Activated naive CD8-positive, alpha-beta T cell treated with anti-CD3 and anti-CD28 coated beads, Interleukin-2, amount 50 U/mL, for 24 hours (primary cell): Measurements from ENCODE around the gene DNM3.
"Not testable (repeated sequence)": the region's sequence is repeated elsewhere in the genome, so short reads cannot be mapped to it uniquely, and the experiment has no call there.

Experiments
- ATAC-seq: fragments of 150-1000 bp; cut with Tn5 transposase; one replicate; pipeline ENCODE4 v1.10.0; 2021
- DNase-seq: peaks from one replicate; pipeline ENCODE4 v3.0.0; 2021
- H3K27ac Mint-ChIP-seq: one replicate; pipeline ENCODE4 v1.8.0; 2021; ENCODE audit warnings: mild to moderate bottlenecking, mixed read lengths
- H3K27me3 Mint-ChIP-seq: one replicate; pipeline ENCODE4 v1.8.0; 2021; ENCODE audit warnings: mixed read lengths
- H3K36me3 Mint-ChIP-seq: one replicate; pipeline ENCODE4 v1.8.0; 2021; ENCODE audit warnings: low read depth, mixed read lengths
- H3K4me1 Mint-ChIP-seq: one replicate; pipeline ENCODE4 v1.8.0; 2021; ENCODE audit warnings: mixed read lengths
- H3K4me3 Mint-ChIP-seq: one replicate; pipeline ENCODE4 v1.8.0; 2021; ENCODE audit warnings: mild to moderate bottlenecking, moderate library complexity, mixed read lengths
- H3K9me3 Mint-ChIP-seq: one replicate; pipeline ENCODE4 v1.8.0; 2021; ENCODE audit warnings: mixed read lengths

DNM3 gene

DNA sequence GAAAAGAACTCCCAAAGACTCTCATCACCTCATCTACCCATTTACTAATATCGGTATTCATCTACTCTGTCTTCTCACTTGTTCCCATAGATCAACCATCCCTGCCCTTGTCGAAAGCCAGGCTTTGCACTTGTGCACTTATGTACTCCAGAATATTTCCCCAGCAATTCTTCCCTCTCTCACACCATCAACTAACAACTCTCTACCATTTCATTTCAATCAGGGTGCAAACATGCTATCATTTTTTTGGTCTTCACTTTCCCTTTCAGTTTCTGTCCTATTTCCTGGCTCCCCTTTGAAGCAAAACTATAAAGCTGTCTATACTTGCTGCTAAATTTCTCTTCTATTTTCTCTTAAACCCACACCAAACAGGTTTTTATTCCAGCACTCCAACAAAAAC lies 585.9 kb downstream of the DNM3 start:
- DNase-seq (no peak), ATAC-seq (no peak)
- Mint-ChIP-seq H3K4me3 (no peak overlapping the region), H3K27me3 (no peaks in the 10 kb centered on the region), H3K36me3 (no peaks in the 10 kb centered on the region), H3K27ac (no peak overlapping the region), H3K9me3 (no peaks in the 10 kb centered on the region), H3K4me1 (peaks cover 22% of the 10 kb centered on the region)

DNA sequence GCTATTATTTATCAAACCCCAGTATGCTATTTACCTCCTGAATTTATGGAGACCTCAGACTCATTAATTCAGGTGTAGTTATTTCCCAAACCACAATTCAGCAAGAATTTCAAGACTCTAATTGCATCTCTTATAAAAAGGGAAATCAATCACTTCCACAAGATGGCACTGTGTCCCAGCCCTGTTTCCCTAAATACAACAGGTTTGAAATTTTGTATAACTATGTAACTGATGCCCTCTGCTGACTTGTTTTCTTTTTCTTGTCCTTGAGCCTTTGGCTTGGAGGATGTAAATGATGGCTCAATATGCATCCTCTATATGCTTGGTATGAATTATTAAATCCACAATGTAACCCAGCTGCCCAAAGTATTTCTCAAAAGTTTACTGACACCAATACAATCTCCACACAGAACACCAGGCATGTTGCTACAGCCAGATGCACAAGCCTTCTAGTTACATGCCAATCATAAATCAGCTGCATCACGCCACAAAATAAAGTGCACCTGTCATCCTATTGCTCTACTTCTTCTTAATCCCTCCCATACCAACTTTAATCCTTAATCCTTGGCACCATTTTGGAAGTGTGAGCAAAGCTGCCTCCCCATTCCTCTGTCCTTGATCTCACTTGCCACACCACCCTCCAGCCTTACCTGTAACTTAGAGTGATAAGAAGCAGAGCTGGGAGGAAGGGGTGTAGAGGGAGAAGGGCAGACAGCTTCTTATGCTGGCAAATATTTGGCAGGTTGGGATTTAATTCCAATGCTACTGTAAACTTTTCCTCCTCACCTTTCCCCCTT lies 588.2 kb downstream of the DNM3 start:
- Mint-ChIP-seq H3K9me3 (no peaks in the 10 kb centered on the region), H3K27ac (no peak overlapping the region), H3K36me3 (peaks cover 2% of the 10 kb centered on the region), H3K27me3 (no peaks in the 10 kb centered on the region), H3K4me1 (peaks cover 40% of the 10 kb centered on the region), H3K4me3 (no peak overlapping the region)
- DNase-seq: peak; percentile 27
- peak; percentile 55 for ATAC-seq

DNA sequence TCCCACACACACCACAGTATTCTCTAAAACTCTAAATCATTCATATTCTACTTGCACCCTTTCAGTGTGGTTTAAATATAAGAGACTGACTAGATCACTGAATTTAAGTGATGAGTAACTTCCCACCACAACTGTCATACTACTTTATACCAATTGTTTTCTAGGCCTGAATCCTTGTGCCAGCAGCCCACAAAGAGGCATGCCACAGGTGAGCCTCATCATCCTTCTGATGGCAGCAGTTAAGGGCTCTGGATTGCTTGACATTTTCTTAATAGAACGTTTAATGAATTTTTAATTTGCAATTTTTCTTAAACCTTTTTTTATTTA lies 588.8 kb downstream of the DNM3 start:
- Mint-ChIP-seq H3K4me1 (peaks cover 40% of the 10 kb centered on the region), H3K36me3 (peaks cover 2% of the 10 kb centered on the region), H3K9me3 (no peaks in the 10 kb centered on the region), H3K27ac (no peak overlapping the region), H3K27me3 (no peaks in the 10 kb centered on the region), H3K4me3 (no peak overlapping the region)
- ATAC-seq (peak; percentile 38), DNase-seq (no peak)

DNA sequence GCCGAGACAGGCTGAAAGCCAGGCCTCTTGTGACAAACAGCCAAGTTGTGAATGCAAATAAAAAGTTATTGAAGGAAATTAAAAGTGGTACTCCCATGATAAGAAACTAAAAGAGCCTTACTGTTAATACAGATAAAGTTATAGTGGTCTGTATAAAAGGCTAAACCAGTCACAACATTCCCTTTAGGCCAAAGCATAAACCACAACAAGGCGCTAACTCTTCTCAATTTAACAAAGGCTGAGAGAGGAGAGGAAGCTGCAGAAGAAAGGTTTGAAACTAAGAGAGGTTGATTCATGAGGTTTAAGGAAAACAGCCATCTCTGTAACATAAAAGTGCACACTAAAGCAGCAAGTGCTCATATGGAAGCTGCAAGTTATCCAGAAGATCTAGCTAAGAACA lies 589.9 kb downstream of the DNM3 start:
- H3K27ac Mint-ChIP-seq: no peak overlapping the region
- peaks cover 40% of the 10 kb centered on the region for H3K4me1 Mint-ChIP-seq
- peaks cover 2% of the 10 kb centered on the region for H3K36me3 Mint-ChIP-seq
- ATAC-seq (peak; percentile 39), DNase-seq (no peak)
- H3K27me3 Mint-ChIP-seq: no peaks in the 10 kb centered on the region
- no peaks in the 10 kb centered on the region for H3K9me3 Mint-ChIP-seq
- H3K4me3 Mint-ChIP-seq: no peak overlapping the region

DNA sequence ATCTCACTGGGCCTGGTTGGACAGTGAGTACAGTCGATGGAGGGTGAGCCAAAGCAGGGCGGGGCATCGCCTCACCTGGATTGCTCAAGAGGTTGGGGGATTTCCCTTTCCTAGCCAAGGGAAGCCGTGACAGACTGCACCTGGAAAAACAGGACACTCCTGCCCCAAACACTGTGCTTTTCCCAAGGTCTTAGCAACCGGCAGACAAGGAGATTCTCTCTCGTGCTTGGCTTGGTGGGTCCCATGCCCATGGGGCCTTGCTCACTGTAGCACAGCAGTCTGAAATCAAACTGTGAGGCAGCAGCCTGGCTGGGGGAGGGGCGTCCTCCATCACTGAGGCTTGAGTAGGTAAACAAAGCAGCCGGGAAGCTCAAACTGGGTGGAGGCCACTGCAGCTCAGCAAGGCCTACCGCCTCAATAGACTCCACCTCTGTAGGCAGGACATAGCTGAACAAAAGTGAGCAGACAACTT lies 590.5 kb downstream of the DNM3 start:
- Mint-ChIP-seq H3K36me3 (peaks cover 2% of the 10 kb centered on the region), H3K9me3 (no peaks in the 10 kb centered on the region), H3K4me1 (peaks cover 40% of the 10 kb centered on the region), H3K4me3 (no peak overlapping the region), H3K27ac (no peak overlapping the region), H3K27me3 (no peaks in the 10 kb centered on the region)
- no peak for ATAC-seq
- DNase-seq: no peak

DNA sequence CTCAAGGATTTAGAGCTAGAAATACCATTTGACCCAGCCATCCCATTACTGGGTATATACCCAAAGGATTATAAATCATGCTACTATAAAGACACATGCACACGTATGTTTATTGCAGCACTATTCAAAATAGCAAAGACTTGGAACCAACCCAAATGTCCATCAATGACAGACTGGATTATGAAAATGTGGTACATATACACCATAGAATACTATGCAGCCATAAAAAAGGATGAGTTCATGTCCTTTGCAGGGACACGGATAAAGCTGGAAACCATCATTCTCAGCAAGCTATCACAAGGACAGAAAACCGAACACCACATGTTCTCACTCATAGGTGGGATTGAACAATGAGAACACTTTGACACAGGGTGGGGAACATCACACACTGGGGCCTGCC lies 595.9 kb downstream of the DNM3 start:
- H3K36me3 Mint-ChIP-seq: peaks cover 28% of the 10 kb centered on the region

DNA sequence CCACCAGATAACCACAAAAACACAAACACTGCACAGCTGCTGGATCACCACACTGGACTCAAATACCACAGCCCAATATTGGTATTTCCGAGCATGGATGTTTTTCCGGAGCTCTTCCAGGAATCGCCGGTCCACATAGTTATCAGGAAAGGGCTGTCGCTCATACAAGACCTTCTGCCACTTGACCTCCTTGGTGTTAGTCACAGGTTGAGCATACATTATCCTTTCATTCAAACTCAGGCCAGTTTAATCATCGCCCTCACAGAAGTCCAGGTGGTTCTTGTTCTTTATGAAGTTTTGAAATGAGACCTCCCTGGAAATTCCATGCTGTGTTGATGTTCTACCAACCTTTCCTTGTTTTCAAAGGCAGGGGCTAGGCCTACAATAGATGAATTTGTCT lies 601.1 kb downstream of the DNM3 start:
- Mint-ChIP-seq H3K4me1 (peaks cover 33% of the 10 kb centered on the region), H3K27me3 (no peaks in the 10 kb centered on the region), H3K27ac (peak overlapping the region; percentile 40), H3K4me3 (peak overlapping the region; percentile 92), H3K9me3 (no peaks in the 10 kb centered on the region), H3K36me3 (peaks cover 28% of the 10 kb centered on the region)
- no peak for DNase-seq
- no peak for ATAC-seq

More for the DNA sequence above, 595.9 kb downstream of the DNM3 start:
- not testable (repeated sequence) for H3K4me3 Mint-ChIP-seq, DNase-seq, ATAC-seq, H3K27me3 Mint-ChIP-seq, H3K9me3 Mint-ChIP-seq, H3K27ac Mint-ChIP-seq
- peaks cover 34% of the 10 kb centered on the region for H3K4me1 Mint-ChIP-seq

DNA sequence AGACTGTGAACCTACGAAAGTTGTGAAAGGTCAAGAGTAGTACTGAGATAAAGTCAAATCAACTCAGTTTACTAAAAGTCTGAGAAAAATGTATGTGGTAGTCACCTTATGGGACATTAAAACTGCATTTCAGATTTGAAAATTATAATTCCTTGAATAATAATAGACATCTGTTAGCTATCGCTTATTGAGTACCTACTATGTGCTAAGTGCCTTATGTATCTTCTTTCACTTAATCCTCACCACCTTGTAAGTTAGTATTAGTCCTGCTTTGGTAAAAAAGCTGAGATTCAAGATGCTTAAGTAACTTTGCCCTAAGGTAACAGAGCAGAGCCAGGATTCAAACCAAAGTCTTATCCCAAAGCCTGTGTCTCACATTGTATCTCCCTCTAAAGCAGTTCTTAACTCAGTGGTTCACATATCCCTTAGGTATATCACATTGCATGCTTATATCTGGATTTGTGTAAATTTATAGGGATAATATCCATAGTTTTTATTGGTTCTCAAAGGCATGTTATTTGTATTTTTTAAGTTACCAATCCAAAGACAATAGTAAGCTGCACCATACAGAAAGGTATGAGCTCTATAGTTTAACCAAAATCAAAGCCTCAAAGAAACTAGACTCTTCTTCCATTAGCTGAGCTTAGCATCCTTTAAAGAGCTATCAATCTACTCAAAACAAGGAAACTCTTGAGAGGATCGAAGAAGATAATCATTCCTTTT lies 601.7 kb downstream of the DNM3 start:
- peak overlapping the region; percentile 92 for H3K4me3 Mint-ChIP-seq
- no peaks in the 10 kb centered on the region for H3K27me3 Mint-ChIP-seq
- no peaks in the 10 kb centered on the region for H3K9me3 Mint-ChIP-seq
- ATAC-seq (no peak), DNase-seq (no peak)
- peak overlapping the region; percentile 90 for H3K27ac Mint-ChIP-seq
- H3K4me1 Mint-ChIP-seq: peaks cover 33% of the 10 kb centered on the region
- peaks cover 28% of the 10 kb centered on the region for H3K36me3 Mint-ChIP-seq

DNA sequence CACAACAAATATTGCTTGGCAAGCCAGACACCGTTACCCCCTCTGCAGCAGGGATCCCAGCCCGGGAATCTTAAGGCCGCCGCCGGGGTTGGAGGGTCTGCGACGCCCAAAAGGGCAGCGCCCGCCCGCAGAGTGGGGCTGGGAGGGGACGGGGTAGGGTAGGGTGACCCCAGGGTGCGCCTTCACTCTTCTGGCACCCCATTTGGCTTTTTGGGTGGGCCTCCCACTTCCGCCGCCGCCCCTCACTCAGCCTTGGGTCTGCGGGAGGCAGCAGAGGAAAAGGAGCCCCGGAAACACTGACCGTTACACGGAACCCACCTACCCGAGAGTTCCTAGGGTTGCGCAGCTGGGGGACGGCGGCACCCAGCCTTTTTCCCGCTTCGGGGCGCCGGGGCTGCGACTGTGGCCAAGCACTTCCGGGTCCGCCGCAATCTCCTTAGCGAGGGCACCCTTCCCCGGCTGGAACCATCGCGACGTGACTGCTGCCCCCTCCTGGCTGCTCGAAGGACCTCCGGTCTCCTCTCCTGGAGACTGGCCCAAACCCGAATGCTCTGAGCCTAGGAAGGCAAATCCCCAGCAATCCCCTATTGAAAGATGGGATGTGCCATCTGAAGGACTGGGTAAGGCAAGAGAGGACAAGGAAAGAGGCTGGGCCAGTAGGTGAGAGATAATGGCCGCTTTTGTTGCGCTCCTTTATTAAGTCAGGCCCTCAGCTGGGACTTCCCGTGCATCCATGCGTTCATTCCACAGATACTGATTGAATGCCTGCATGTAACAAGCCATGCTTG lies 602.6 kb downstream of the DNM3 start, which contains the start of gene PIGC:
Gene PIGC, minus strand, starts transcription at position 404 of the 788 bp plus-strand sequence. CDS start 1,447 bp downstream, outside the sequence.
- H3K36me3 Mint-ChIP-seq: peaks cover 24% of the 10 kb centered on the region
- peaks cover 33% of the 10 kb centered on the region for H3K4me1 Mint-ChIP-seq
- H3K27me3 Mint-ChIP-seq: no peaks in the 10 kb centered on the region
- H3K9me3 Mint-ChIP-seq: no peaks in the 10 kb centered on the region
- DNase-seq: peak; percentile 96
- peak; percentile 99 for ATAC-seq
- peak within 1 kb of the TSS; percentile 90 for H3K27ac Mint-ChIP-seq
- peak within 1 kb of the TSS; percentile 92 for H3K4me3 Mint-ChIP-seq

DNA sequence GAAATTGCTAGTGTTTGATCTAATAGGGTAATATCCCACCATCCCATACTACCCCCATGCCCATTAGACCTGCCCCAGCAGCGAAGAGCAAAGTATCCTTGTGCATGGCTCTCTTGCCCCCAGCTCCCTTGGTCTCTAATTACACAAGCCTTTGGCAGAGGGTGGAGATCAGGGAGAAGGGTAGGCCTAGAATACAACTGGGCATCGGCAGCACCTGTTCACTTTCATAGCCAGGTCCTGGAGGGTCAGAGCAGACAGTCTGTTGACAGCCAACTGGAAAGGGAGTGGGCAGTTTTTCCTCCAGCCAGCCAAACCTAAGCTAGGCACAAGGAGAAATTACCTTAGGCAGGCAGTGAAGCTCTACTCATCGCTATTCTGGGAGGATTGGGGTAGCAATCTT lies 605.2 kb downstream of the DNM3 start:
- H3K27ac Mint-ChIP-seq: no peak overlapping the region
- H3K4me1 Mint-ChIP-seq: peaks cover 41% of the 10 kb centered on the region
- no peaks in the 10 kb centered on the region for H3K27me3 Mint-ChIP-seq
- ATAC-seq (no peak), DNase-seq (no peak)
- peaks cover 11% of the 10 kb centered on the region for H3K36me3 Mint-ChIP-seq
- H3K9me3 Mint-ChIP-seq: no peaks in the 10 kb centered on the region
- no peak overlapping the region for H3K4me3 Mint-ChIP-seq

DNA sequence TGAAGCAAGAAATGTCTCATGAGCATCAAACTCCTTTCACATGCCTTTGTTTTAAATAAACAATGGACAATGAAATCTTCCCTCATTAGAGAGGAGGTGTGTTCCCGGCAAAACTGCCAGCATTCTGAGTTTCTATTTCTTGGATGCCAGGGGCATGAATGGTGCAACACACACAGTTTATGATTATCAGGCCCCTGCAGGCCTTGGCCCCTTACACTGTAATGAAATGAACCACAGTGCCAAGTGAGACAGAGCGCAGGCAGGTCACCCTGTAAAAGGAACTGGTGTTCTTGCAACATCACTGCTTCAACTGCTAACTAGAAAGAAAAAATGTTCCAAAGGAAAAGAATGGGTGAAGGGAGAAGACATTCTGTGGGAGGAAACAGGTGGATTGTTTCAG lies 606.3 kb downstream of the DNM3 start:
- Mint-ChIP-seq H3K27me3 (no peaks in the 10 kb centered on the region), H3K27ac (no peak overlapping the region), H3K4me1 (peaks cover 31% of the 10 kb centered on the region), H3K36me3 (peaks cover under 1% of the 10 kb centered on the region), H3K4me3 (no peak overlapping the region), H3K9me3 (no peaks in the 10 kb centered on the region)
- ATAC-seq: no peak
- DNase-seq: no peak

DNA sequence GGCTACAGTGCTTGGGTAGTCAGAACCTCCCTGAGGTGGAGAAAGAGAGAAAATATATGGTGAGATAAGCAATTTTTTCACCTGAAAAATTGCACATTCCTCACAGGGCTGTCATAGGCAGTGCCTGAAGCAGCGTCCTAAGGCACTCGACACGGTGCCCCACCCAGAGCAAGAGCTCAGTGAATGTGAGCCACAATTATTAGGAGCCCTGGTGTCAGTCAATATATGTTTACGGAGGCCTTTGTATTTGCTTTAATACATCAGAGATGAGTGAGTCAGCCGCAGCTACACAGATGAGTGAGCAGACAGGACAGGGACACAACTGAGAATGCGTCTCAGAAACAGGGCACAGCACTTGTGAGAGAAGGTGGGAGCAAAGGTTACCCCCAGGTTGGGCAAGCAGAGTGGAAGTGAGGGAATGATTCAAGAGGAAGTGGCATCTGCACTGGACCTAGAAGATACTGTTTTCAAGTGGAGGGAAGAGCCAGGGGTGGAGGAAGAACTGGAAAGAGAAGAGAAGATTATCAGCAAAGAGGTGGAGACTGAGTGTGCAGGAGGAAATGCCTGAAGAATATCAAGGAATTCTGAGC lies 607.8 kb downstream of the DNM3 start:
- H3K4me1 Mint-ChIP-seq: peaks cover 26% of the 10 kb centered on the region
- peak; percentile 37 for ATAC-seq
- no peaks in the 10 kb centered on the region for H3K27me3 Mint-ChIP-seq
- H3K36me3 Mint-ChIP-seq: no peaks in the 10 kb centered on the region
- no peak overlapping the region for H3K27ac Mint-ChIP-seq
- no peak overlapping the region for H3K4me3 Mint-ChIP-seq
- no peak for DNase-seq
- H3K9me3 Mint-ChIP-seq: no peaks in the 10 kb centered on the region

DNA sequence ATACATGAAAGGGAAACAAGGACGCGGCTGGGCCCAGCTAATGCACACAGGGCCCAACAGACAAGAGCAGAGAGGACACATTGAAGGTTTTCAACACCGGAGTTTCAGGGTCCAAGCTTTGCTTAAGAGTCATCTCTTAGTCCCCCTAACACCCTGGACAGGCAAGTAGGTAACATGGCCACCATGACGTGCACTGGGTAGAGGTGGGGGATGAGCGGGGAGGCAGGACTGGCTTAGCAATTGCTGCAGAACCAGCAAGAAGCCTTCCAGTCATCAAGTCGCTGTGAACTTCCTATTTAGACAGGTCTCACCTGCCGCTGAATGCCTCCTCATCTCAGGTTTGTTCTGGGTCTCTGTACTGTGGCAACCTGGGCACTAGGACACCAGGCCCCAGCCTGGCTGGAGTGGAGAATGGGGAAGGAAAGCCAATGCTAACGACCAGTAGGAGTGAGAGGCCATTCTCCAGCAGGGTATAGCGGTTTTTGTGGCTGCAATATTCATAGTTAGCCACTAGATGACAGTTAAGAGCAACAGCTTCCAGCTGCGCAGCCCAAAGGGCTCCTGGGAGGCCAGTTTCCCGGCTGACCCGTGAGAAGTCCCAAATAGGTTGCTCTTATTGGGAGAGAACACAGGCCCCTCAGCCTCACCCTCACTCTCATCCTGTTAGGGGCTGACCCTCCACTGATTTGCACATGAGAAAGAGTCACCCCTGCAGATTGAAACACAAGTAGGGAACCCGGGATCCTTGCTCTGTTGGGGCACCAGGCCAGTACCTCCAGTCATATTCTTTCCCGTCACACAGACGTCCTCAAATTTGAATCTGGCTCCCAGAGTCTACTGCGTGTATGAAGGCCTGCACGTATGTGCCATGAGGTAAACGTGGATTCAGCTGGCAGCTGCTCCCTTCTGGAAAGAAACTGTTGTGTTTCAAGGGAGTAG lies 608.6 kb downstream of the DNM3 start:
- no peaks in the 10 kb centered on the region for H3K36me3 Mint-ChIP-seq
- ATAC-seq: peak; percentile 62
- DNase-seq: peak; percentile 22
- H3K27me3 Mint-ChIP-seq: no peaks in the 10 kb centered on the region
- H3K9me3 Mint-ChIP-seq: no peaks in the 10 kb centered on the region
- H3K4me1 Mint-ChIP-seq: peaks cover 21% of the 10 kb centered on the region
- no peak overlapping the region for H3K27ac Mint-ChIP-seq
- no peak overlapping the region for H3K4me3 Mint-ChIP-seq
